ENCODE measurements around the gene PARM1.

GRCh38 chr4:74958881-74959280 lies 26.0 kb downstream of the PARM1 start:
- TF ChIP-seq EZH2 (IDR thresholded peaks at IDR 0.05): no peak
- no peak for TF ChIP-seq CTCF (IDR thresholded peaks at IDR 0.05)
